ENCODE data around the gene LRRC38.
"Not testable (repeated sequence)": the region's sequence is repeated elsewhere in the genome, so short reads cannot be mapped to it uniquely, and the experiment has no call there.

Gene LRRC38

DNA sequence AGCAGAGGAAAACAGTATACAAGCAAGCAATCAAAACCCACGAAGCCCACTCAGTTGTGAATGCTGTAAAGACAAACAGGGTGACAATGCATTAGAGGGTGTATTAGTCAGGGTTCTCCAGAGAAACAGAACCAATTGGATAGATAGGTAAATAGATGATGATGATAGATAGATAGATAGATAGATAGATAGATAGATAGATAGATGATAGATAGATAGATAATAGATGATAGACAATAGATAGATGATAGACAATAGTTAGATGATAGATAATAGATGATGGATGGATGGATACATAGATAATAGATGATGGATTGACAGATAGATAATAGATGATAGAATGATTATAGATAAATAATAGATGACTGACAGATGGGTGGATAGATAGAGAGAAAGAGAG, 48.3 kb downstream of the LRRC38 start:
- no peak for DNase-seq (ENCODE audit: extremely low spot score)
- POLR2A ChIA-PET: no interaction called here
- CTCF ChIA-PET: no interaction called here
- no peak for TF ChIP-seq ARNT (IDR thresholded peaks at IDR 0.05)
- TF ChIP-seq TARDBP (IDR thresholded peaks at IDR 0.05): no peak
- TF ChIP-seq, protein P1, sequence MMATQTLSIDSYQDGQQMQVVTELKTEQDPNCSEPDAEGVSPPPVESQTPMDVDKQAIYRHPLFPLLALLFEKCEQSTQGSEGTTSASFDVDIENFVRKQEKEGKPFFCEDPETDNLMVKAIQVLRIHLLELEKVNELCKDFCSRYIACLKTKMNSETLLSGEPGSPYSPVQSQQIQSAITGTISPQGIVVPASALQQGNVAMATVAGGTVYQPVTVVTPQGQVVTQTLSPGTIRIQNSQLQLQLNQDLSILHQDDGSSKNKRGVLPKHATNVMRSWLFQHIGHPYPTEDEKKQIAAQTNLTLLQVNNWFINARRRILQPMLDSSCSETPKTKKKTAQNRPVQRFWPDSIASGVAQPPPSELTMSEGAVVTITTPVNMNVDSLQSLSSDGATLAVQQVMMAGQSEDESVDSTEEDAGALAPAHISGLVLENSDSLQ (IDR thresholded peaks at IDR 0.05): peak; percentile 35; the same call in 1 of the 2 replicates
- TF ChIP-seq CTBP1 (IDR thresholded peaks at IDR 0.05; ENCODE audit: borderline replicate concordance): no peak

DNA sequence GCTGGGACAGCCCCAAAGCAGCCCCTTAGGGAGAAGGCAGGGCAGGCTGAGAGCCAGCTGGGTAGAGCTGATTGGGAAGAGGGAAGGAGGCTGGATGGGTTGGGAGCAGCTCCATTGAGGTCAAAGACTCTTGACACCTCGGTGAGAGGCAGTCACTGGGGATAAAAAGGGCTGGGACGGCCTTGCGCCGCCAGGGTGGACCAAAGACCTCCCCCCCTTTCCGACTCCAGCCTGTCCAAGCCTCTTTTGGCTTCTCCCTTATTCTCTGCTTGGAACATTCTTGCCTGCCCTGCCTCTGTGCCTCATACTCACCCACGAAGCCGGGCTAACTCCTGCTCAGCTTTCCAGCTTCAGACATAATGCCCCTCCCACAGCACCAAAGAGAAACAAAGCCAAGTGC, 51.1 kb downstream of the LRRC38 start:
- ChIA-PET POLR2A (no interaction called here), CTCF (no interaction called here)
- TF ChIP-seq FOXK2 (IDR thresholded peaks at IDR 0.05): no peak
- no peak for TF ChIP-seq CTBP1 (IDR thresholded peaks at IDR 0.05; ENCODE audit: borderline replicate concordance)
- no peak for TF ChIP-seq HDGF (IDR thresholded peaks at IDR 0.05; ENCODE audit: borderline replicate concordance)
- no peak for TF ChIP-seq ZNF384 (IDR thresholded peaks at IDR 0.05)
- no peak for TF ChIP-seq SP1 (IDR thresholded peaks at IDR 0.05)
- no peak for DNase-seq (ENCODE audit: extremely low spot score)

DNA sequence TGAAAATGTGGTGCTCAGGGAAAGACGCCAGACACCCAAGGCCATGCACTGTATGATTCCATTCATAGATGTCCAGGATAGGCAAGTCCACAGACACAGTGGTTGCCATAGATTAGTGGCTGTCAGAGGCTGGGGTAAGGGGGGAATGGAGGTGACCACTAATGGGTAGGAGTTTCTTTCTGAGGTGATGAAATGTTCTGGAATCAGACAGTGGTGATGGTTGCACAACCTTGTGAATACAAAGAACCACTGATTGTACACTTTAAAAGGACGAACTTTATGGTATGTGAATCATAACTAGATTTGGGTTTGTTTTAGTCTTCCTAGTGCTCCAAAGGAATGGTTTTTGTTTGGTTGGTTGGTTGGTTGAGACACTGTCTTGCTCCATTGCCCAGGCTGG, 51.8 kb downstream of the LRRC38 start:
- POLR2A ChIA-PET: no interaction called here
- TF ChIP-seq FOXA1 (IDR thresholded peaks at IDR 0.05): no peak
- no peak for TF ChIP-seq TARDBP (IDR thresholded peaks at IDR 0.05)
- no peak for TF ChIP-seq BHLHE40 (IDR thresholded peaks at IDR 0.05; ENCODE audit: borderline replicate concordance)
- no peak for TF ChIP-seq HDGF (IDR thresholded peaks at IDR 0.05; ENCODE audit: borderline replicate concordance)
- CTCF ChIA-PET: no interaction called here
- no peak for DNase-seq (ENCODE audit: extremely low spot score)

DNA sequence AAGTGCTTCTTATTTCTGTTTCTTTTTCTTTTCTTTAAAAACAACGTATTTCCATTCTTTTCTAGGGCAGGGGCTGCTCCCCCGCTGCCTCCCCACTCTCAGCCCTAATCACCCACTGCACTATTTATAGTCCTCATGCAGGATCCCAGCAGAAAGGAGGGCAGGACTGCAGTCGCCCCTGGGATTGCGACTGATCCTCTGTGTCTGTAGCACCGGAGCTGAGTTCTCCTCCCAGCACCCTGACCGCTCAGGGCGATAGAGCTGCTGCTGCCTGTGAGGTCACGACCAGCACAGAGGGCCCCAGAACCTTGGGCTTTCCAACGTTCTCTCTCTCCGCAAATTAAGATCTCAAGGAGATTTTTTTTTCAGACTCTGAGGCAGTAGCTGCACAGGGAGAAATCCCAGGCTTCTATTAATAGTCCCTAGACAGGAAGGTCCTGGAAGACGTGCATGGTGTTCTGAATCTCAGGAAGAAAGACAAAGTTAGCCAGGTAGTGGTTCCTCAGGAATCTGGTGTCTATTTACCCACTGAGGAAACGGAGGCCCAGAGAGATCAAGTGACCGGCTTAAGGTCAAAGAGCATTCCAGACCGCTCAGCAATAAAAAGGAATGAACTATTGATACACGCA, 56.8 kb downstream of the LRRC38 start:
- CTCF ChIA-PET: no interaction called here
- POLR2A ChIA-PET: no interaction called here
- DNase-seq (ENCODE audit: extremely low spot score): no peak
- TF ChIP-seq FOXM1 (IDR thresholded peaks at IDR 0.05; ENCODE audit: borderline replicate concordance): no peak

DNA sequence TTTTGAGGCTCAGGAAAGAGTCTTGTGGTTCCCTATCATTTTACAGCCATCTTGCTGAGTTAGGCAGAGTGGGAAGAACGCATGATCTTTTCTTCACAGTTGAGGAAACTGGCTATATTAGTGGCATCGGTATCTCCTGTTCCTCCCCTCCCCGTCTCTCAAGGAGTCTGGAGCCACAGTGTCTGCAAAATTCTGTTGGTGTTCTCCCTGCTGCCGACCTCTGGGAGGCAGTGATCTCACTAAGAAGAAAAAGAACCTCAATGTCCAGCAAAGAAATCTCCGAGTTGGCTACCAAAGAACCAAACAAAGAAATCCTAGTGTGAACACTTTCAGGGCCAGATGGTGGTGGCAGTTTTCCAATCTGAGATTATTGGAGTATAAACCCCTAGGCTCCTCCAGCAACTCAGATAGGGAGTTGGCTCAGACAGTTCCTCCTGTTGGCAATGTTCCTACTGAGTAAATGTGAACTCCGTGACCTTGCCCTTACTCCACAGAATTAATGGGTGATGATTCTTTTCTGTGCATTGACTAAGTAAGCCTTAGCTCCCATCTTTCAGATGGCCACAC, 62.3 kb downstream of the LRRC38 start:
- POLR2A ChIA-PET: no interaction called here
- no peak for DNase-seq (ENCODE audit: extremely low spot score)
- TF ChIP-seq SUZ12 (IDR thresholded peaks at IDR 0.05) (no peak), HDGF (IDR thresholded peaks at IDR 0.05; ENCODE audit: borderline replicate concordance) (no peak), NFRKB (IDR thresholded peaks at IDR 0.05) (no peak), CTBP1 (IDR thresholded peaks at IDR 0.05; ENCODE audit: borderline replicate concordance) (no peak), ELF4 (IDR thresholded peaks at IDR 0.05) (no peak), ZNF384 (IDR thresholded peaks at IDR 0.05) (no peak), BHLHE40 (IDR thresholded peaks at IDR 0.05; ENCODE audit: borderline replicate concordance) (no peak), L3MBTL2 (conservative IDR thresholded peaks at IDR 0.05) (no peak), FOXA1 (IDR thresholded peaks at IDR 0.05) (no peak), ARNT (IDR thresholded peaks at IDR 0.05) (no peak), SP1 (IDR thresholded peaks at IDR 0.05) (no peak), FOXK2 (IDR thresholded peaks at IDR 0.05) (no peak), LEF1 (IDR thresholded peaks at IDR 0.05; ENCODE audit: borderline replicate concordance) (no peak)
- CTCF ChIA-PET: interaction anchor here (0.6 kb wide), 2 partner anchors 10 to 40 kb away, joined by 6 to 7 read pairs; no protein-coding TSS in a partner anchor

DNA sequence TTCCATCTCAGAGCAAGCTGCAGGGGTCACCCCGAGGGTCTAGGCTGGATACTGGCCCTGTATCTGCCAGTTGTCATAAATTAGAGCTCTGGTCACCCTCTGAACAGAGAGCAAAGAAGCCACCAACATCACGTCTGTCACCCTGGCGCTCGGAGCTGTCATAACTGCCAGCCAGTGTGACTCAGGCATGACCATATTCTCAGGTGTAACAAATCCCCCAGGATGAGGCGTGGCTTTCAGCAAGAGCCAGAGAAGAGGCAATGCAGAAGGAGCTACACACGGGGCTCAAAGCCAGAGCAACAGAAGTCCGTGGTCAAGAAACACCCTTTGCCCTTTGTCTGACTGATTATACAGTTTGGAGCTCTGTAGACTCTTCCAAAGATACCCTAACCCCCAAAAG, 63.6 kb downstream of the LRRC38 start:
- no peak for TF ChIP-seq TARDBP (IDR thresholded peaks at IDR 0.05)
- no peak for TF ChIP-seq FOXA1 (IDR thresholded peaks at IDR 0.05)
- TF ChIP-seq FOXM1 (IDR thresholded peaks at IDR 0.05; ENCODE audit: borderline replicate concordance): no peak
- no peak for TF ChIP-seq ARNT (IDR thresholded peaks at IDR 0.05)
- TF ChIP-seq SP1 (IDR thresholded peaks at IDR 0.05): no peak
- no peak for TF ChIP-seq ELF4 (IDR thresholded peaks at IDR 0.05)
- no peak for TF ChIP-seq HDGF (IDR thresholded peaks at IDR 0.05; ENCODE audit: borderline replicate concordance)
- TF ChIP-seq NFRKB (IDR thresholded peaks at IDR 0.05): no peak
- no peak for TF ChIP-seq FOXK2 (IDR thresholded peaks at IDR 0.05)
- no peak for TF ChIP-seq SUZ12 (IDR thresholded peaks at IDR 0.05)
- no peak for TF ChIP-seq LEF1 (IDR thresholded peaks at IDR 0.05; ENCODE audit: borderline replicate concordance)
- ChIA-PET CTCF (no interaction called here), POLR2A (no interaction called here)
- DNase-seq (ENCODE audit: extremely low spot score): no peak

DNA sequence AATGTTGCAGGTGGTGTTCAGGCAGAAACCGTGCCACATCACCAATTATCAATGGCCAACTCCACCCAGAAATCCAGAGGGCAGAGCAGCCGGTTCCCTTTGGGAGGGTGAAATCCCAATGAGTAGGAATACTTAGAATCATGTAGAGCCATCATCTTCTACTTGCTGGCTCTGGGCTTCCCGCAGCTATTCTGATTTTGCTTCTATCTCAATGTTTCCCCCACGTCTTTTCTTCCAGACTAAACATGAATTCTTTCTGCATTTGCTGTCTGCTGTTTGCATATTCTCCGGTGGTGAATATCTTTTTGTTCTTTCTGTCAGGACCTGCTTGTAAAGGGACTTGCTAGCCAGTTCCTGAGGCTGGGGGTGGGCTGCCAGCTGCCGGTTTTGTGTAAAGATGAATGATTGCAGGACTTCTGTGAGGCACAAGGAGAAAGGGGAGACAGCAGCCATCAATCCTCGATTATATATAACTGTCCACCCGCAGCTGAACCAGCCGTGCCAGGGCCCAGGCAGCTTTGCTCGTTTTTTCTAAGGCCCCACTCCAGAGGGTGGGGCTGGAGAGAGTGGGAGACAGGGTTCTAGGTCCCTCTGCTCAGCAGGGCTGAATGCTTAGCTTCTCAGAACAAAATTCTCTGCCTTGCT, 70.3 kb downstream of the LRRC38 start:
- ChIA-PET POLR2A (no interaction called here), CTCF (no interaction called here)
- no peak for TF ChIP-seq ARNT (IDR thresholded peaks at IDR 0.05)
- TF ChIP-seq FOXA1 (IDR thresholded peaks at IDR 0.05): no peak
- TF ChIP-seq LEF1 (IDR thresholded peaks at IDR 0.05; ENCODE audit: borderline replicate concordance): no peak
- no peak for DNase-seq (ENCODE audit: extremely low spot score)

DNA sequence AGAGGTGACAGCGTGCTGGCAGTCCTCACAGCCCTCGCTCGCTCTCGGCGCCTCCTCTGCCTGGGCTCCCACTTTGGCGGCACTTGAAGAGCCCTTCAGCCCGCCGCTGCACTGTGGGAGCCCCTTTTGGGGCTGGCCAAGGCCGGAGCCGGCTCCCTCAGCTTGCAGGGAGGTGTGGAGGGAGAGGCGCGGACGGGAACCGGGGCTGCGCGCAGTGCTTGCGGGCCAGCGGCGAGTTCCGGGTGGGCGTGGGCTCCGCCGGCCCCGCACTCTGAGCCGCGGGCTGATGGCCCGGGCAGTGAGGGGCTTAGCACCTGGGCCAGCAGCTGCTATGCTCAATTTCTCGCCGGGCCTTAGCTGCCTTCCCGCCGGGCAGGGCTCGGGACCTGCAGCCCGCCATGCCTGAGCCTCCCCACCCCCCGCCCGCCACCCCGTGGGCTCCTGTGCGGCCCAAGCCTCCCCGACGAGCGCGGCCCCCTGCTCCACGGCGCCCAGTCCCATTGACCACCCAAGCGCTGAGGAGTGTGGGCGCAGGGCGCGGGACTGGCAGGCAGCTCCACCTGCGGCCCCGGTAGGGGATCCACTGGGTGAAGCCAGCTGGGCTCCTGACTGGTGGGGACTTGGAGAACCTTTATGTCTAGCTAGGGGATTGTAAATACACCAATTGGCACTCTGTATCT, 74.6 kb downstream of the LRRC38 start:
- DNase-seq (ENCODE audit: extremely low spot score); CTCF ChIA-PET; POLR2A ChIA-PET: not testable (repeated sequence)

All from HEK293T (cell line).